ENCODE measurements around the gene CLCNKB. TPM values are rescaled to one million over a fixed set of nuclear protein-coding genes. Genes with fewer than 3 reads are reported as not detected.

CLCNKB gene
- total and polyA plus RNA-seq, 2 of the 13 experiments (the other 11 are each of a cell fraction or from before 2014, with no cell fraction given), result 0.04 TPM; not detected in 1

DNA sequence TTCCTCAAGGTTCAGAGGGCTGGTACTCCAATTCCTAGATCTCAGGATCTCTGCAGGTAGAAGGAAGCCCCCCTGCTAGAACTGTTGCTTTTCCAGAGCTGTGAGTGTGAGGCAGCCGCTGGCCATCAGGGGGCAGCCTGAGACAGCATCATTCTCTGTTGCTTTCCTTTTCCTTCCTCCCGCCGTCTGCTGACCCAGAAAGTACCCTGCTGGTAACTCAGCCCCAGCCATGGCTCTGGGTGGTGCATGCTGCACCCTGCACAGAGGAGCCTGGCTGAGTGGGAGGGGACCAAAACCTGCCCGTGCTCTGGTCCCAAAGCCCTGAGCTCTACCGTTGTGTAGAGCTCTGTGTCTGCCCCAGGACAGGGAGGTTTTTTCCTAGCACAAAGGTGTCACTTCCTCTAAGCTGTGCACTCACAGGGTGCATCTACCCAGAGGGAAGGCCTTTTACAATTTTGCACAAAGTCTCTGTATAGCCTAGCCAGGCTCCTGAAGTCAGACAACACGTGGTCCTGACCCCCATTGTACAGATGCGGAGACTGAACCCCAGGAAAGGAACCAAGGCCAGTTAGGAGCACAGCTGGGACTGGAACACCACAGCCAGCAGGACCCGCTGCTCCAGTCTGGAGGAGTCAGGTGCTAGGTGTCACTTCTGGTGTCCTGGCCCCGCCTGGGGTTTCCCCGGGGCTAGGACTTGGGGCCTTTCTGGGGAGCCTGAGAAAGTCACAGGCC, 35.5 kb downstream of the CLCNKB start (continued):
- TF ChIP-seq, protein P1, sequence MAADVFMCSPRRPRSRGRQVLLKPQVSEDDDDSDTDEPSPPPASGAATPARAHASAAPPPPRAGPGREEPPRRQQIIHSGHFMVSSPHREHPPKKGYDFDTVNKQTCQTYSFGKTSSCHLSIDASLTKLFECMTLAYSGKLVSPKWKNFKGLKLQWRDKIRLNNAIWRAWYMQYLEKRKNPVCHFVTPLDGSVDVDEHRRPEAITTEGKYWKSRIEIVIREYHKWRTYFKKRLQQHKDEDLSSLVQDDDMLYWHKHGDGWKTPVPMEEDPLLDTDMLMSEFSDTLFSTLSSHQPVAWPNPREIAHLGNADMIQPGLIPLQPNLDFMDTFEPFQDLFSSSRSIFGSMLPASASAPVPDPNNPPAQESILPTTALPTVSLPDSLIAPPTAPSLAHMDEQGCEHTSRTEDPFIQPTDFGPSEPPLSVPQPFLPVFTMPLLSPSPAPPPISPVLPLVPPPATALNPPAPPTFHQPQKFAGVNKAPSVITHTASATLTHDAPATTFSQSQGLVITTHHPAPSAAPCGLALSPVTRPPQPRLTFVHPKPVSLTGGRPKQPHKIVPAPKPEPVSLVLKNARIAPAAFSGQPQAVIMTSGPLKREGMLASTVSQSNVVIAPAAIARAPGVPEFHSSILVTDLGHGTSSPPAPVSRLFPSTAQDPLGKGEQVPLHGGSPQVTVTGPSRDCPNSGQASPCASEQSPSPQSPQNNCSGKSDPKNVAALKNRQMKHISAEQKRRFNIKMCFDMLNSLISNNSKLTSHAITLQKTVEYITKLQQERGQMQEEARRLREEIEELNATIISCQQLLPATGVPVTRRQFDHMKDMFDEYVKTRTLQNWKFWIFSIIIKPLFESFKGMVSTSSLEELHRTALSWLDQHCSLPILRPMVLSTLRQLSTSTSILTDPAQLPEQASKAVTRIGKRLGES (CRISPR knock-in tag; IDR thresholded peaks at IDR 0.05; ENCODE audit: borderline replicate concordance), result no peak
- TF ChIP-seq MED13 (CRISPR knock-in tag; IDR thresholded peaks at IDR 0.05), result no peak
- TF ChIP-seq RBFOX2 (IDR thresholded peaks at IDR 0.05; ENCODE audit: low read depth, low read length), result no peak
- no peak for TF ChIP-seq ZBTB20 (CRISPR knock-in tag; IDR thresholded peaks at IDR 0.05; ENCODE audit: borderline replicate concordance, low read depth)
- TF ChIP-seq HNF4A (CRISPR knock-in tag; IDR thresholded peaks at IDR 0.05), result no peak
- TF ChIP-seq, protein P2, sequence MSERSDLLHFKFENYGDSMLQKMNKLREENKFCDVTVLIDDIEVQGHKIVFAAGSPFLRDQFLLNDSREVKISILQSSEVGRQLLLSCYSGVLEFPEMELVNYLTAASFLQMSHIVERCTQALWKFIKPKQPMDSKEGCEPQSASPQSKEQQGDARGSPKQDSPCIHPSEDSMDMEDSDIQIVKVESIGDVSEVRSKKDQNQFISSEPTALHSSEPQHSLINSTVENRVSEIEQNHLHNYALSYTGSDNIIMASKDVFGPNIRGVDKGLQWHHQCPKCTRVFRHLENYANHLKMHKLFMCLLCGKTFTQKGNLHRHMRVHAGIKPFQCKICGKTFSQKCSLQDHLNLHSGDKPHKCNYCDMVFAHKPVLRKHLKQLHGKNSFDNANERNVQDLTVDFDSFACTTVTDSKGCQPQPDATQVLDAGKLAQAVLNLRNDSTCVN (CRISPR knock-in tag; IDR thresholded peaks at IDR 0.05; ENCODE audit: borderline replicate concordance), result no peak
- no peak for TF ChIP-seq ZBTB33 (CRISPR knock-in tag; IDR thresholded peaks at IDR 0.05)
- no peak for TF ChIP-seq ATAD3A (CRISPR knock-in tag; IDR thresholded peaks at IDR 0.05)
- TF ChIP-seq ZNF224 (CRISPR knock-in tag; IDR thresholded peaks at IDR 0.05), result no peak
- no peak for TF ChIP-seq ZNF431 (CRISPR knock-in tag; IDR thresholded peaks at IDR 0.05; ENCODE audit: borderline replicate concordance, low read depth)
- TF ChIP-seq SRSF4 (IDR thresholded peaks at IDR 0.05; ENCODE audit: low read depth, low read length, poor library complexity, severe bottlenecking), result no peak
- TF ChIP-seq NONO (IDR thresholded peaks at IDR 0.05), result no peak
- no peak for TF ChIP-seq NONO (CRISPR knock-in tag; conservative IDR thresholded peaks at IDR 0.05)
- 0 out of 2 replicates have a peak, but pooled peaks have one; percentile 39 for TF ChIP-seq BCL6 (CRISPR knock-in tag; IDR thresholded peaks at IDR 0.05)
- TF ChIP-seq CEBPG (CRISPR knock-in tag; IDR thresholded peaks at IDR 0.05), result no peak
- no peak for TF ChIP-seq MAFK (conservative IDR thresholded peaks at IDR 0.05 in 1 of 2, IDR thresholded peaks at IDR 0.05 in 1 of 2; ENCODE audit: low read length in 2 of 2)
- TF ChIP-seq STAG1 (CRISPR knock-in tag; IDR thresholded peaks at IDR 0.05), result peak; percentile 99
- TF ChIP-seq CBX1 (IDR thresholded peaks at IDR 0.05; ENCODE audit: low read depth), result no peak
- no peak for TF ChIP-seq XBP1 (CRISPR knock-in tag; IDR thresholded peaks at IDR 0.05)
- 0 out of 2 replicates have a peak, but pooled peaks have one; percentile 24 for TF ChIP-seq ZBED4 (CRISPR knock-in tag; IDR thresholded peaks at IDR 0.05; ENCODE audit: borderline replicate concordance)
- TF ChIP-seq ZNF782 (CRISPR knock-in tag; IDR thresholded peaks at IDR 0.05; ENCODE audit: borderline replicate concordance), result no peak

Data from HepG2 (cell line).